Measurements from ENCODE around the gene CNGA3. TPM values are rescaled to one million over a fixed set of nuclear protein-coding genes. Genes with fewer than 3 reads are reported as not detected.

CNGA3 gene
- total RNA-seq (under 1 TPM in 2 of 10 donors, not detected in 8; 0.11 to 0.16 TPM), polyA plus RNA-seq (not detected)
- long read RNA-seq, donor 1, result 0 reads
- long read RNA-seq, donor 2, result 0 reads
- long read RNA-seq, donor 3, result 0 reads

DNA sequence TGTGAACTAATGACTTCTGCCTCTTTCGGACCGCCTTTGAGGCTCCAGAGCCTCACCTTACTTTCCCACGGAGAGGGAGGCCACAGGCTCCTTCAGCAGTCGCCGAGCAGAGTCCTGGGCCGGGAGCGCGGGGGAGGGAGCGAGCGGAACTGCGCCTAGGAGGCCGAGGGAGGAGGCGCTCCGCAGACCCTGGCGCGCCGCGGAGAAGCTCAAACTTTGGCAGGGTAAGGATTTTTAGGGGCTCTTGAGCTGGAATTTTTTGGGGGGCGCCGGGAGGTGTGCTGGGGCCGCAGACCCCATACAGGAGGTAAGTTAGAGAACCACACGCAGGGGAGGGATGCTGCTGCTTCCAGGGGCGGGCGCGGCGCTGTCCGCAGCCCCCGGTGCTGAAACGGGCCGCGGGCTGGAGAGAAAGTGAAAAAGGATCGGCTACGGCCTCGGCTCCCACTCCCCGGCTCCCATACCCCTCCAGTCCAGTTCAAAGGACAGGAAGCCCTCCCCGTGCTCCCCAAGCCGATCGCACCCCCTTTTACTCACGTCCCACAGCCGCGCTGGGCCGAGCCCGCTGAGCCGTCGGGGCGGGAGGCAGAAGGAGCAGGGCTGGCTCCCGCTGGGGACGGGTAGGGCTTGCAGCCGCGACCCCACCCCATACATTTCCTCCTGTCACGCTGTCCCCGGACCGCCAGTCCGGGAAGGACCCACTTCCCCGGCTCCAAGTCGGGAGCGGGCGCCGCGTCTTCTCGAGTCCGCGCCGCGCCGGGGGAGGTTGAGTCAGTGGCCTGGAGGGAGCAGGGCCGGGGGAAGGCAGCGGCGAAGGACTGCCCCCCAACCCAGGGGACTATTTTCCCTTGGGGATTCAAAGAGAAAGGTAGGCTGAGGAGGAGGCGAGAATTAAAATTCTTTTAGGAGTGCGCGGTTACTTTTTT lies at the start of gene CNGA3:
Gene CNGA3, plus strand, starts transcription at position 146 of the 926 bp plus-strand sequence. CDS start 23,520 bp downstream, outside the sequence.
- peak within 1 kb of the TSS in 7 of 10 donors; percentile 10 to 30 (median 23) for H3K4me3 ChIP-seq
- H3K27ac ChIP-seq, result no peak within 1 kb of the TSS
- WGBS, 2 donors, result 1 to 2% methylated on average over 69 to 72 of the region's 72 CpGs
- no peak for DNase-seq
- no peaks in the 10 kb centered on the region for H3K36me3 ChIP-seq
- intact Hi-C loops (cut with DNase I), result no loop called here
- H3K9me3 ChIP-seq, result no peaks in the 10 kb centered on the region
- TF ChIP-seq, protein P1, sequence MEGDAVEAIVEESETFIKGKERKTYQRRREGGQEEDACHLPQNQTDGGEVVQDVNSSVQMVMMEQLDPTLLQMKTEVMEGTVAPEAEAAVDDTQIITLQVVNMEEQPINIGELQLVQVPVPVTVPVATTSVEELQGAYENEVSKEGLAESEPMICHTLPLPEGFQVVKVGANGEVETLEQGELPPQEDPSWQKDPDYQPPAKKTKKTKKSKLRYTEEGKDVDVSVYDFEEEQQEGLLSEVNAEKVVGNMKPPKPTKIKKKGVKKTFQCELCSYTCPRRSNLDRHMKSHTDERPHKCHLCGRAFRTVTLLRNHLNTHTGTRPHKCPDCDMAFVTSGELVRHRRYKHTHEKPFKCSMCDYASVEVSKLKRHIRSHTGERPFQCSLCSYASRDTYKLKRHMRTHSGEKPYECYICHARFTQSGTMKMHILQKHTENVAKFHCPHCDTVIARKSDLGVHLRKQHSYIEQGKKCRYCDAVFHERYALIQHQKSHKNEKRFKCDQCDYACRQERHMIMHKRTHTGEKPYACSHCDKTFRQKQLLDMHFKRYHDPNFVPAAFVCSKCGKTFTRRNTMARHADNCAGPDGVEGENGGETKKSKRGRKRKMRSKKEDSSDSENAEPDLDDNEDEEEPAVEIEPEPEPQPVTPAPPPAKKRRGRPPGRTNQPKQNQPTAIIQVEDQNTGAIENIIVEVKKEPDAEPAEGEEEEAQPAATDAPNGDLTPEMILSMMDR (IDR thresholded peaks at IDR 0.05), result no peak
- peaks cover 29 to 100% (median 83%) of the 10 kb centered on the region in 7 donors for H3K27me3 ChIP-seq
- H3K4me1 ChIP-seq, result peaks cover 0 to 15% (median 11%) of the 10 kb centered on the region in 9 donors
- ATAC-seq, result peak in 7 of 8 donors; percentile 33 to 67 (median 46)

GRCh38 chr2:98297817-98298682 lies 48.2 kb upstream of the CNGA3 start:
- Histone ChIP-seq H3K4me1 (peaks cover 0 to 12% (median 0%) of the 10 kb centered on the region in 9 donors), H3K27ac (no peak overlapping the region), H3K9me3 (no peaks in the 10 kb centered on the region), H3K4me3 (no peak overlapping the region), H3K27me3 (peaks cover 0 to 14% (median 0%) of the 10 kb centered on the region in 7 donors), H3K36me3 (no peaks in the 10 kb centered on the region)
- DNase-seq (no peak), ATAC-seq (no peak)
- 65 to 67% methylated on average over 12 of the region's 12 CpGs for WGBS, 2 donors
- intact Hi-C loops (cut with DNase I), result no loop called here
- TF ChIP-seq, protein P1 (IDR thresholded peaks at IDR 0.05), result no peak

- intact Hi-C loops (cut with DNase I), result no loop called here
- DNase-seq (no peak), ATAC-seq (no peak)
- 62% methylated on average over 6 of the region's 6 CpGs for WGBS, 2 donors
- peaks cover 0 to 12% (median 0%) of the 10 kb centered on the region in 9 donors for H3K4me1 ChIP-seq
- no peaks in the 10 kb centered on the region for H3K9me3 ChIP-seq
- no peak overlapping the region for H3K27ac ChIP-seq
- H3K27me3 ChIP-seq, result peaks cover 0 to 14% (median 0%) of the 10 kb centered on the region in 7 donors
- no peaks in the 10 kb centered on the region for H3K36me3 ChIP-seq
- TF ChIP-seq, protein P1 (IDR thresholded peaks at IDR 0.05), result no peak
- no peak overlapping the region for H3K4me3 ChIP-seq
Measured at GRCh38 chr2:98298683-98299164, 47.5 kb upstream of the CNGA3 start.
